ENCODE measurements around the gene TCTA. TPM values are rescaled to one million over a fixed set of nuclear protein-coding genes. Genes with fewer than 3 reads are reported as not detected.
A peak's percentile ranks its signal among the peaks of the same experiment; 100 is the strongest.

TCTA gene
- total RNA-seq (2013; cell fraction: nucleolus; rRNA removed): 34.8 and 38.6 TPM in 2 replicates
- total RNA-seq (2014; rRNA removed): 17.3 and 17.7 TPM in 2 replicates
- 12.7 and 13.7 TPM in 2 replicates for total RNA-seq (2014; rRNA removed; fragmentation: Illumina TruSeq; extraction: Trizol)
- total RNA-seq (2021): 17.7 and 18.3 TPM in 2 replicates
- 12.8 TPM for polyA plus RNA-seq (2011; ENCODE audit: low read depth)
- 11.6 and 18.2 TPM in 2 replicates for polyA plus RNA-seq (2011; rRNA removed)
- 25.0 and 27.8 TPM in 2 replicates for polyA plus RNA-seq (2011; cell fraction: cytosol; rRNA removed)
- 9.3 and 9.7 TPM in 2 replicates for polyA plus RNA-seq (2011; cell fraction: nucleus; rRNA removed)
- 13.8 and 18.9 TPM in 2 replicates for polyA plus RNA-seq (2012)
- polyA plus RNA-seq (2014; fragmentation: Illumina TruSeq; extraction: Trizol): 27.6 and 30.5 TPM in 2 replicates
- 1 to 10 TPM; 6.5 to 7.1 TPM for polyA plus RNA-seq (2014; fragmentation: Nextera tagmentation; extraction: Ambion mirVana)
- polyA plus RNA-seq (2014; rRNA removed): 22.4 and 25.5 TPM in 2 replicates
- 10 to 100 TPM; 27.6 to 27.9 TPM for polyA plus RNA-seq (2016; fragmentation: Nextera tagmentation; extraction: Ambion mirVana)
- 19.4 and 27.8 TPM in 2 replicates for polyA minus RNA-seq (2011; rRNA and poly(A)+ RNA removed)
- polyA minus RNA-seq (2011; cell fraction: cytosol; rRNA and poly(A)+ RNA removed): 6.1 and 8.2 TPM in 2 replicates
- polyA minus RNA-seq (2011; cell fraction: nucleus; rRNA and poly(A)+ RNA removed): 12.0 and 24.1 TPM in 2 replicates
- percentile 83 among the genes with signal in this experiment for Bru-seq, nascent RNA
- percentile 75 among the genes with signal in this experiment for BruChase-seq, experiment 1, labeled RNA remaining after a 6-hour chase
- BruChase-seq, experiment 2, labeled RNA remaining after a 2-hour chase: percentile 71 among the genes with signal in this experiment
- long read RNA-seq, experiment 1, transcript TCTA-201 (3 exons, 2,146 nt): major isoform, 10 of 11 reads
- long read RNA-seq, experiment 1, partial matches to known transcripts: 0 of 11 reads
- long read RNA-seq, experiment 1, other reads (novel, unspliced or antisense): 0 of 11 reads
- long read RNA-seq, experiment 2, transcript TCTA-201 (3 exons, 2,146 nt): major isoform, 21 of 24 reads
- long read RNA-seq, experiment 2, partial matches to known transcripts: 0 of 24 reads
- long read RNA-seq, experiment 2, other reads (novel, unspliced or antisense): 2 of 24 reads

- Histone ChIP-seq H3K4me1 (ENCODE audit: control insufficient read depth, insufficient read depth, low read length) (peaks cover 31% of the 10 kb centered on the region), H3K4me3 (peak within 1 kb of the TSS; percentile 93), H4K20me1 (ENCODE audit: control insufficient read depth, insufficient read depth) (peaks cover 9% of the 10 kb centered on the region), H3K9me3 (replicated peaks; ENCODE audit: control insufficient read depth, insufficient read depth, low read length) (no peaks in the 10 kb centered on the region; the same call in 2 of the 3 replicates), H3K27ac (ENCODE audit: control insufficient read depth, insufficient read depth) (peak within 1 kb of the TSS; percentile 96), H3K4me2 (ENCODE audit: control insufficient read depth, insufficient read depth) (peak within 1 kb of the TSS; percentile 96), H3K27me3 (replicated peaks in 1 of 2; ENCODE audit: control insufficient read depth in 2 of 2, insufficient read depth in 2 of 2, low read length in 1 of 2) (no peaks in the 10 kb centered on the region), H3K9ac (ENCODE audit: control insufficient read depth, insufficient read depth, low read length) (peak within 1 kb of the TSS; percentile 97), H2AFZ (ENCODE audit: control insufficient read depth, low read depth, low read length) (peak within 1 kb of the TSS; percentile 81), H3K36me3 (ENCODE audit: control insufficient read depth in 2 of 2, insufficient read depth in 2 of 2, low read length in 1 of 2) (peaks cover 0 to 6% of the 10 kb centered on the region in 2 experiments; a peak in 1 of 4 replicates), H3K79me2 (ENCODE audit: control insufficient read depth, insufficient read depth, low read length) (peaks cover 71% of the 10 kb centered on the region)
- BruUV-seq (replicated peaks): TSS peak; percentile 76
- FAIRE-seq (peak; percentile 95), ATAC-seq (peak; percentile 88), DNase-seq (ENCODE audit: low read depth, low spot score) (peak; percentile 99)
- POLR2A ChIA-PET: interaction anchor here (0.6 to 6.6 kb wide), 18 partner anchors 15 to 392 kb away, joined by 3 to 40 read pairs (median 4); partner anchors contain the start of genes DAG1, GPX1, NICN1 and USP4
- intact Hi-C loops (cut with micrococcal nuclease; ENCODE audit: unreplicated experiment) (loop anchor here (1.0 to 10.0 kb wide), 3 partner anchors 17 to 317 kb away; partner anchors contain the start of genes NICN1, QRICH1 and USP4), in situ Hi-C loops (cut with MboI) (no loop called here)
- RAD21 ChIA-PET (ENCODE audit: unreplicated experiment): interaction anchor here (0.7 to 2.1 kb wide), 13 partner anchors 17 to 319 kb away, joined by 3 to 12 read pairs (median 4); partner anchors contain the start of genes KLHDC8B, NICN1, QRICH1 and USP4
- under 1% methylated on average over 55 of the region's 62 CpGs for WGBS (ENCODE audit: insufficient coverage, insufficient replicate concordance, low lambda C conversion rate, missing lambda C conversion rate)
- CTCF ChIA-PET: interaction anchor here (1.2 to 2.9 kb wide), 3 partner anchors 32 to 73 kb away, joined by 6 to 18 read pairs (median 13); partner anchors contain the start of gene USP4
- SMC1A ChIA-PET (ENCODE audit: uncharacterized antibody, unreplicated experiment): interaction anchor here (1.0 to 5.2 kb wide), 8 partner anchors 8 to 72 kb away, joined by 3 to 37 read pairs (median 6); partner anchors contain the start of genes NICN1 and USP4
- TF ChIP-seq POLR2AphosphoS5 (IDR thresholded peaks at IDR 0.05; ENCODE audit: low read length): peak; percentile 99
- peak; percentile 58 for TF ChIP-seq NRF1 (conservative IDR thresholded peaks at IDR 0.05; ENCODE audit: low read depth, low read length)
- peak; percentile 52; the same call in 1 of the 2 replicates for TF ChIP-seq RB1 (IDR thresholded peaks at IDR 0.05; ENCODE audit: borderline replicate concordance)
- TF ChIP-seq SP1 (IDR thresholded peaks at IDR 0.05; ENCODE audit: low read depth, low read length): peak; percentile 69
- TF ChIP-seq ATF3 (IDR thresholded peaks at IDR 0.05; ENCODE audit: borderline replicate concordance, extremely low read depth, low read depth, low read length): no peak
- TF ChIP-seq RELB (IDR thresholded peaks at IDR 0.05; ENCODE audit: low read depth): peak; percentile 54; the same call in 1 of the 2 replicates
- TF ChIP-seq PAX5 (IDR thresholded peaks at IDR 0.05; ENCODE audit: borderline replicate concordance, low read depth, low read length): peak; percentile 70
- peak; percentile 94 for TF ChIP-seq BACH1 (IDR thresholded peaks at IDR 0.05; ENCODE audit: borderline replicate concordance)
- TF ChIP-seq E4F1 (IDR thresholded peaks at IDR 0.05; ENCODE audit: borderline replicate concordance, partially characterized antibody): peak; percentile 49
- TF ChIP-seq RBBP5 (conservative IDR thresholded peaks at IDR 0.05): no peak
- no peak for TF ChIP-seq SPI1 (IDR thresholded peaks at IDR 0.05; ENCODE audit: borderline replicate concordance, insufficient read depth, low read depth, low read length)
- TF ChIP-seq ZSCAN29 (IDR thresholded peaks at IDR 0.05): peak; percentile 29; the same call in 1 of the 2 replicates
Observed at GRCh38 chr3:49411968-49412631, at the start of gene TCTA, which contains the start of gene RHOA. TCTA (plus strand) TSS chr3:49412423; CDS start chr3:49412427, 4 bp downstream. RHOA (minus strand) TSS chr3:49411976; CDS start chr3:49375589, 36,387 bp downstream.
